Endothelial cell of umbilical vein (primary cell): Measurements from ENCODE around the gene CRYL1. TPM values are rescaled to one million over a fixed set of nuclear protein-coding genes. Genes with fewer than 3 reads are reported as not detected.

Experiments
- BruUV-seq: library from RNA; stranded (reverse); fragments of 400-500 nt; replicated peaks from 2 replicates; lab custom pipeline; 2021; lab: Mats Ljungman, UMichigan
- CTCF ChIA-PET: fragments of 300-600, 350-600 bp; sonication (Branson Sonifier 250); formaldehyde crosslinking; loops from one replicate; lab custom pipeline; 2021; ENCODE audit warnings: antibody characterized with exemption, inconsistent platforms; lab: Charles Lee
- POLR2A ChIA-PET: fragments of 300-600, 350-600 bp; sonication (Branson Sonifier 250); formaldehyde crosslinking; loops from one replicate; lab custom pipeline; 2021; ENCODE audit warnings: antibody characterized with exemption, inconsistent platforms; lab: Charles Lee
- DNase-seq: peaks from one replicate; pipeline ENCODE4 v3.0.0-alpha.2; 2011; ENCODE audit warnings: low read depth, low spot score
- FAIRE-seq: peaks from 2 replicates; lab custom pipeline; 2011; peaks lifted over from hg19 to GRCh38; lab: Jason Lieb, UNC
- H2AFZ ChIP-seq: 2 replicates; pipeline ENCODE4 v1.6.0; 2012; ENCODE audit warnings: low read depth, low read length, control low read depth, inconsistent platforms
- H3K27ac ChIP-seq: 2 replicates; pipeline ENCODE4 v1.5.1; 2011; ENCODE audit warnings: low read depth, mild to moderate bottlenecking, control low read depth, low read length, moderate library complexity; ENCODE audit not compliant: insufficient read depth
- H3K27me3 ChIP-seq, 2 experiments: 2 replicates each; pipeline versions ENCODE4 v1.6.0 to v1.6.1; 2011; ENCODE audit warnings: low read length in 2 of 2, mixed read lengths in 1 of 2; ENCODE audit not compliant: control insufficient read depth in 2 of 2, insufficient read depth in 2 of 2
- H3K36me3 ChIP-seq, 2 experiments: 2 replicates in 1 of 2; 3 replicates in 1 of 2; pipeline ENCODE4 v1.5.1; 2011; ENCODE audit warnings: low read length in 2 of 2, mild to moderate bottlenecking in 1 of 2, moderate library complexity in 1 of 2; ENCODE audit not compliant: control insufficient read depth in 2 of 2, insufficient read depth in 2 of 2; ENCODE audit errors: extremely low read depth in 1 of 2
- H3K4me1 ChIP-seq: 3 replicates; pipeline ENCODE4 v1.5.1; 2011; ENCODE audit warnings: mild to moderate bottlenecking, low read length; ENCODE audit not compliant: control insufficient read depth, insufficient read depth; ENCODE audit errors: extremely low read depth
- H3K4me2 ChIP-seq: 2 replicates; pipeline ENCODE4 v1.6.1; 2011; ENCODE audit warnings: low read length, control low read depth, mixed read lengths; ENCODE audit not compliant: insufficient read depth
- H3K4me3 ChIP-seq, 3 experiments: fragments of 200-600 bp in 1 of 3; sonication (generic), shearing (Covaris generic) in 1 of 3; replicated peaks in 1 of 3; 2 replicates each; pipeline ENCODE4 v1.5.1; 2011 to 2016; ENCODE audit warnings: control low read depth in 3 of 3, low read length in 3 of 3, mild to moderate bottlenecking in 2 of 3, inconsistent platforms in 1 of 3, low read depth in 1 of 3, moderate library complexity in 1 of 3; ENCODE audit not compliant: insufficient read depth in 1 of 3
- H3K79me2 ChIP-seq: 2 replicates; pipeline ENCODE4 v1.6.0; 2012; ENCODE audit warnings: low read length, inconsistent platforms; ENCODE audit not compliant: control insufficient read depth, insufficient read depth
- H3K9ac ChIP-seq: replicated peaks from 2 replicates; pipeline ENCODE3; 2011; ENCODE audit warnings: low read length, control low read depth; ENCODE audit not compliant: insufficient read depth; ENCODE audit errors: extremely low read depth
- H3K9me1 ChIP-seq: replicated peaks from 3 replicates; pipeline ENCODE4 v1.6.0; 2011; ENCODE audit warnings: mild to moderate bottlenecking, low read length; ENCODE audit not compliant: control insufficient read depth, insufficient read depth; ENCODE audit errors: extremely low read depth
- H3K9me3 ChIP-seq: replicated peaks from 2 replicates; pipeline ENCODE4 v1.5.1; 2012; ENCODE audit warnings: low read length, inconsistent platforms; ENCODE audit not compliant: control insufficient read depth, insufficient read depth
- H4K20me1 ChIP-seq: replicated peaks from 2 replicates; pipeline ENCODE3; 2011; ENCODE audit warnings: mild to moderate bottlenecking, low read length; ENCODE audit not compliant: control insufficient read depth, insufficient read depth; ENCODE audit errors: extremely low read depth
- EZH2 ChIP-seq: IDR thresholded peaks from 2 replicates; pipeline ENCODE4 v1.6.1; 2012; ENCODE audit warnings: borderline replicate concordance, low read depth, mild to moderate bottlenecking, moderate library complexity, low read length, inconsistent platforms; ENCODE audit not compliant: severe bottlenecking
- FOS ChIP-seq: IDR thresholded peaks from 2 replicates; pipeline ENCODE4 v1.6.1; 2011; ENCODE audit warnings: mild to moderate bottlenecking, low read length, moderate library complexity, borderline replicate concordance; ENCODE audit not compliant: insufficient read depth
- GATA2 ChIP-seq: IDR thresholded peaks from 2 replicates; pipeline ENCODE4 v1.7.0; 2011; ENCODE audit warnings: low read depth, mild to moderate bottlenecking, moderate library complexity, mixed read lengths, low read length; ENCODE audit not compliant: insufficient read length, insufficient read depth
- JUN ChIP-seq: IDR thresholded peaks from 2 replicates; pipeline ENCODE4 v1.6.1; 2011; ENCODE audit warnings: borderline replicate concordance, low read depth; ENCODE audit not compliant: insufficient read length, insufficient read depth
- MYC ChIP-seq: IDR thresholded peaks from one replicate; pipeline ENCODE4 v1.6.1; 2011; ENCODE audit warnings: mild to moderate bottlenecking, low read depth, low read length
- POLR2A ChIP-seq: IDR thresholded peaks from 2 replicates; pipeline ENCODE4 v1.6.1; 2012; ENCODE audit warnings: low read depth, mild to moderate bottlenecking, control low read depth, low read length
- POLR2AphosphoS5 ChIP-seq: IDR thresholded peaks from 2 replicates; pipeline ENCODE4 v1.6.1; 2012; ENCODE audit warnings: low read depth, mild to moderate bottlenecking, control low read depth, low read length, moderate library complexity; ENCODE audit not compliant: insufficient read depth
- dilution Hi-C: fragments of 300-500 bp; cut with MboI; formaldehyde crosslinking; loops from one replicate; pipeline ENCODE4 v1.15.0; 2019; ENCODE audit warnings: low sequenced_read_pairs; ENCODE audit not compliant: extremely low pct_ligation_motif_present
- intact Hi-C: fragments of 100-400 bp; cut with micrococcal nuclease; formaldehyde crosslinking; loops from one replicate; pipeline ENCODE4 v1.10.0; 2022
- polyA plus RNA-seq, 4 experiments: library from polyadenylated mRNA; depleted of rRNA in 3 of 4; stranded (reverse) in 3 of 4; unstranded in 1 of 4; fragments of >200 nt; gene quantifications; 2 replicates each; pipeline versions ENCODE4 v1.2.1 to v1.2.3, GENCODE V29; 2011 to 2012; ENCODE audit warnings: missing spikeins in 1 of 4
- total RNA-seq: library from RNA; stranded (reverse); gene quantifications from 2 replicates; pipeline ENCODE4 v1.2.3, GENCODE V29; 2021
- TF ChIP-seq, protein P1 (sequence below), 2 donors: IDR thresholded peaks; 1 replicate in 1 of 2; 2 replicates in 1 of 2; pipeline ENCODE4 v1.5.1; 2011; ENCODE audit warnings: low read length in 2 of 2, mild to moderate bottlenecking in 2 of 2, moderate library complexity in 2 of 2, control low read depth in 1 of 2, inconsistent platforms in 1 of 2, low read depth in 1 of 2; ENCODE audit not compliant: insufficient read depth in 1 of 2; ENCODE audit errors: extremely low read depth in 1 of 2
- TF ChIP-seq, protein P2 (sequence below): IDR thresholded peaks from 2 replicates; pipeline ENCODE4 v1.6.1; 2011; ENCODE audit not compliant: insufficient read depth, insufficient read length

The CRYL1 gene
- total and polyA plus RNA-seq, 2 donors (not counting 3 experiments of a cell fraction or from before 2014, with no cell fraction given): 13.9 to 39.0 TPM

DNA sequence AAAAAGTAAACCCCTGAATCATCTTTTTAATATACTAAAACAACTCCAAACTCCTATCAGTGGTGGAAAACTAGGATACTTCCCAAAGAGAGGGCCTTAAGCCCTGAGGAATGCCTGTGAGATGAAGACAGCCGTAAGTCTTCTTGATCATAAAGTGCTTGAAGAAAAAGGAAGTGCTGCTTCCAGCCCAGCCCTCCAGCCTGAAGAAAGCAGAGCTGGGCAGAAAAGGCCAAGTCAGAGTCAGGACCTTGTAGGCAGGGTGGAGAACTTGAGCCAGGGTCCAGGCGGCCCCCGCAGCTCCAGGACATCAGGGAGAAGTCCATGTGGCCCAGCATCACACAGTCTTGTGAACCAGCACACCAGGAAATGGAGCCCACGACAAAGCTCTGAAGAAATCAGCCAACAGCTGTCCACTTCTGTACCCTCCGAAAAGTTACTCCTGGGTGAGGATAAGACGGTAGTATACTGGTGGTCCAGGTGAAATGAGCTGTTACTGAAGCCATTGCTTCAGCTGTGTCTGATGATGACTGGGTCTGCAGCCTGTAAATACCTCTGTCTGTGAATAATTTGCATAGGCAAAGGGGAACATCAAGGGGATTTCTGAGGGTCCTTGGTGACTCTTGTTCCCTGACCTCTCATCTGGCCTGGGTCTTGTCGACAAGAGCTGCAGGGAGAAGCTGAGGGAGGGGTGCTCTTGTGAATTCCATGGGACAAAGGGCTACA is 18.7 kb upstream of the CRYL1 start:
- H3K9me3 ChIP-seq: no peaks in the 10 kb centered on the region
- H3K9ac ChIP-seq: no peak overlapping the region
- no peak overlapping the region for H3K4me3 ChIP-seq
- no peaks in the 10 kb centered on the region for H3K9me1 ChIP-seq
- H3K27ac ChIP-seq: no peak overlapping the region
- CTCF ChIA-PET: interaction anchor here (1.6 kb wide), 1 partner anchor 17 kb away, joined by 4 read pairs; no protein-coding TSS in a partner anchor
- DNase-seq (no peak), FAIRE-seq (no peak)
- no peak overlapping the region for H2AFZ ChIP-seq
- H3K79me2 ChIP-seq: no peaks in the 10 kb centered on the region
- H3K36me3 ChIP-seq: no peaks in the 10 kb centered on the region
- H3K4me1 ChIP-seq: no peaks in the 10 kb centered on the region
- TF ChIP-seq MYC: no peak
- no peak for TF ChIP-seq GATA2
- TF ChIP-seq EZH2: no peak
- TF ChIP-seq FOS: no peak
- TF ChIP-seq, protein P1, sequence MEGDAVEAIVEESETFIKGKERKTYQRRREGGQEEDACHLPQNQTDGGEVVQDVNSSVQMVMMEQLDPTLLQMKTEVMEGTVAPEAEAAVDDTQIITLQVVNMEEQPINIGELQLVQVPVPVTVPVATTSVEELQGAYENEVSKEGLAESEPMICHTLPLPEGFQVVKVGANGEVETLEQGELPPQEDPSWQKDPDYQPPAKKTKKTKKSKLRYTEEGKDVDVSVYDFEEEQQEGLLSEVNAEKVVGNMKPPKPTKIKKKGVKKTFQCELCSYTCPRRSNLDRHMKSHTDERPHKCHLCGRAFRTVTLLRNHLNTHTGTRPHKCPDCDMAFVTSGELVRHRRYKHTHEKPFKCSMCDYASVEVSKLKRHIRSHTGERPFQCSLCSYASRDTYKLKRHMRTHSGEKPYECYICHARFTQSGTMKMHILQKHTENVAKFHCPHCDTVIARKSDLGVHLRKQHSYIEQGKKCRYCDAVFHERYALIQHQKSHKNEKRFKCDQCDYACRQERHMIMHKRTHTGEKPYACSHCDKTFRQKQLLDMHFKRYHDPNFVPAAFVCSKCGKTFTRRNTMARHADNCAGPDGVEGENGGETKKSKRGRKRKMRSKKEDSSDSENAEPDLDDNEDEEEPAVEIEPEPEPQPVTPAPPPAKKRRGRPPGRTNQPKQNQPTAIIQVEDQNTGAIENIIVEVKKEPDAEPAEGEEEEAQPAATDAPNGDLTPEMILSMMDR (IDR thresholded peaks at IDR 0.05; ENCODE audit: extremely low read depth in 1 of 2, insufficient read depth in 1 of 2, low read depth in 1 of 2, low read length in 2 of 2): no peak
- TF ChIP-seq, protein P2, sequence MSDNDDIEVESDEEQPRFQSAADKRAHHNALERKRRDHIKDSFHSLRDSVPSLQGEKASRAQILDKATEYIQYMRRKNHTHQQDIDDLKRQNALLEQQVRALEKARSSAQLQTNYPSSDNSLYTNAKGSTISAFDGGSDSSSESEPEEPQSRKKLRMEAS: no peak
- no peak for TF ChIP-seq JUN
- TF ChIP-seq POLR2AphosphoS5: no peak
- no peak for TF ChIP-seq POLR2A
- POLR2A ChIA-PET: no interaction called here
- H4K20me1 ChIP-seq: no peaks in the 10 kb centered on the region
- H3K4me2 ChIP-seq: no peak overlapping the region
- intact Hi-C loops: no loop called here
- dilution Hi-C loops: no loop called here
- no peaks in the 10 kb centered on the region for H3K27me3 ChIP-seq
- no TSS peak for BruUV-seq
